GM10248 (cell line): ENCODE measurements around the gene RNF182.

Experiments
- CTCF ChIA-PET: fragments of 300-600 bp; sonication (Branson Sonifier 250); formaldehyde crosslinking; extraction: SDS; loops from one replicate; lab custom pipeline; 2021; ENCODE audit warnings: antibody characterized with exemption; lab: Yijun Ruan, JAX
- POLR2A ChIA-PET: fragments of 350-650 bp; sonication (Branson Sonifier 250); formaldehyde crosslinking; extraction: SDS; loops from one replicate; lab custom pipeline; 2020; ENCODE audit warnings: antibody characterized with exemption; lab: Yijun Ruan, JAX
- DNase-seq: peaks from one replicate; pipeline ENCODE4 v3.0.0; 2012; ENCODE audit errors: extremely low spot score
- CTCF ChIP-seq: IDR thresholded peaks from 2 replicates; pipeline ENCODE4 v1.5.1; 2012; ENCODE audit warnings: mild to moderate bottlenecking, low read depth; ENCODE audit errors: extremely low read depth, missing control alignments, control extremely low read depth

The RNF182 gene

GRCh38 chr6:13987400-13987865 is 62.7 kb downstream of the RNF182 start:
- ChIA-PET CTCF (interaction anchor here (1.1 to 1.2 kb wide), 2 partner anchors 75 to 79 kb away, joined by 3 read pairs; no protein-coding TSS in a partner anchor), POLR2A (no interaction called here)
- TF ChIP-seq CTCF, result no peak
- DNase-seq, result no peak

- POLR2A ChIA-PET, result no interaction called here
- TF ChIP-seq CTCF, result no peak
- CTCF ChIA-PET, result interaction anchor here (0.9 to 1.2 kb wide), 3 partner anchors 10 to 76 kb away, joined by 3 read pairs; no protein-coding TSS in a partner anchor
- DNase-seq, result no peak
These were observed 63.4 kb downstream of the RNF182 start for GRCh38 chr6:13988049-13988738.

GRCh38 chr6:13988908-13989307 is 64.2 kb downstream of the RNF182 start:
- CTCF ChIA-PET, result interaction anchor here (0.9 to 1.5 kb wide), 3 partner anchors 11 to 57 kb away, joined by 3 to 5 read pairs (median 3); no protein-coding TSS in a partner anchor

DNA sequence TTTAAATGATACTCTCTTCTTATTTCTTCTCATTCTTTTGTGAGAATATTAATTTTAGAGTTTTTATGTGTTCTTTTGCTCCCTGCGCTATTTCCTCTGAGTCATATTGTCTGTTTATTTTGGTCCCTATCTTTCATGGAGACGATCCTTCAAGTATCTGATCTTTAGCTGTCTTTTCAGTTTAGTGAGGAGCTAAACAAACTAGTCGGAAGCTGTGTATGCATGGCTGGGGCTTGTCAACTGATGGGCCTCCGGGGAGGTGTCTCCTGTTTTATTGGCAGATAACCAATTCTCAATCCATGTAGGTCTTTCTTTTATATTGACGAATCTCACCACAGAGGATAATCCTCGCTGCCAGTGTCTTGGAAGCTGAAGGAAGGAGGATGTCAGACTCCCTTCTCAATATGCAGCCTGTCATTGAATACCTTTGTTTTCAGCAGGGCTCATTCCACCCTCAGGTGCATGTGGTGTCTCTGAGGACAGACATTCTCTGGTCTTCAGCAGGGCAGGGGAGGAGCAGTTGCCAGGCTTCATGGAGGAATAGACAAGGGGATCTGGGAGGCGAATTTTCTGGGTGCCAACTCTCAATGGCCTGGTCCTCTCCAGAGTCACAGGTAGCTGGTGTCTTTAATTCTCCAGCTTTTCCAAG is 64.9 kb downstream of the RNF182 start:
- no peak for DNase-seq
- ChIA-PET POLR2A (no interaction called here), CTCF (interaction anchor here (1.1 to 1.5 kb wide), 3 partner anchors 11 to 40 kb away, joined by 3 to 5 read pairs (median 3); no protein-coding TSS in a partner anchor)
- no peak for TF ChIP-seq CTCF

More at GRCh38 chr6:13988908-13989307, 64.2 kb downstream of the RNF182 start:
- TF ChIP-seq CTCF, result no peak
- DNase-seq, result no peak
- POLR2A ChIA-PET, result no interaction called here

GRCh38 chr6:13990796-13991195 is 66.0 kb downstream of the RNF182 start:
- TF ChIP-seq CTCF, result no peak
- DNase-seq, result no peak
- ChIA-PET CTCF (no interaction called here), POLR2A (no interaction called here)

DNA sequence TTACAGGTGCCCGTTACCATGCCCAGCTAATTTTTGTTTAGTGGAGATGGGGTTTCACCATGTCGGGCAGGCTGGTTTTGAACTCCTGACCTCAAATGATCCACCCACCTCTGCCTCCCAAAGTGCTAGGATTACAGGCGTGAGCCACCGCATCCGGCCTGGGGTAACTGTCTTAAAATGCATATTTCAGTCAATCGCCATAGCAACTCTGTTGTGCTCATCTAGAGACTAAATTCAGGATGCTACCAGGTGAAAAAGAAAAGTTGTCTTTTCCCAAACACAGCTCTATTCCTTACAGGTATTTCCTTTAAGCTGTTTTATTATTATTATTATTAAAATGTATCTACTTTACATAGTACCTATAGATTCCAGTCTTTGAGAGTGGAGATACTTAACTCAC is 66.6 kb downstream of the RNF182 start:
- ChIA-PET CTCF (no interaction called here), POLR2A (no interaction called here)
- no peak for DNase-seq
- TF ChIP-seq CTCF, result no peak
